GM18867 (cell line): ENCODE data around the gene POFUT2.

ENCODE experiments used
- ATAC-seq: cut with Tn5 transposase; IDR thresholded peaks from one replicate; pipeline ENCODE4 v1.9.1; 2021; ENCODE audit warnings: mild to moderate bottlenecking, moderate library complexity; ENCODE audit not compliant: unreplicated experiment

POFUT2 gene

GRCh38 chr21:45284456-45284741 lies 3.3 kb downstream of the POFUT2 start:
- ATAC-seq: no peak

DNA sequence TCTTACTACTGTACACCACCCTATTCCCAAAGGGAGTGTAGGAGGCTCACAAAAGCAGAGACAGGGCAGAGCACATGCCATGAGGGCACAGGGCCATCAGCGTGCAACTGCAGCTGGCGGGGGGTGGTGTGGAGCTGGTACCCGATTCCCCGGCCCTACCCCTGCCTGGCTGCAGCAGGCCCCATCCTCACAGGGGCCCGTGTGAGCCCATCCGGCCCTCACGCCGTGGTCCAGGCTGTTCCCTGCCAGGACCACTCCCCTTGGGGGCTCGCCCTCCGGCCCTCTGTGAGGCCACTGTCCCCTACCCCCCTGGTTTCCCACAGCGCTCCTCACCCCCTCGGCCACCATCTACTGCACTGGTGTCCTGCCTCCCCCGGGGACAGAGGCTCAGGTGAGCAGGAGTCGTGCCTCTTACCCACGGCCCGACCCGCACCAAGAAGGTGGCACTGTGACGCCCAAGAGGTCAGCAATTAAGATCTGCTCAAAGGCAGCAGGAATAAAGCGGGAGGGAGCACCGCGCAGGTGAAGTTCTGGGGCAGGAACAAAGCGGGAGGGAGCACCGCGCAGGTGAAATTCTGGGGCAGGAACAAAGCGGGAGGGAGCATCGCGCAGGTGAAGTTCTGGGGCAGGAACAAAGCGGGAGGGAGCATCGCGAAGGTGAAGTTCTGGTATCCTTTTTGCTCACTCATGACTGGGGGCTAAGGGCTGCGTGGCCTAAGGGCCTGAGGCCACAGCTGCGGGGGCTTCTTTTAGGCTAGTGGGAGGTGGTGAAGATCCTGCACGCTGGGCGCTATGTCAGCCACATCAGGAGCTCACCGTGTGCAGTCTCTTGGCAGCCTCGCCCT lies 3.9 kb downstream of the POFUT2 start:
- no peak for ATAC-seq

- no peak for ATAC-seq
Observed at GRCh38 chr21:45283035-45283610, 4.6 kb downstream of the POFUT2 start.

- no peak for ATAC-seq
Observed at GRCh38 chr21:45282283-45283034, 5.2 kb downstream of the POFUT2 start.

DNA sequence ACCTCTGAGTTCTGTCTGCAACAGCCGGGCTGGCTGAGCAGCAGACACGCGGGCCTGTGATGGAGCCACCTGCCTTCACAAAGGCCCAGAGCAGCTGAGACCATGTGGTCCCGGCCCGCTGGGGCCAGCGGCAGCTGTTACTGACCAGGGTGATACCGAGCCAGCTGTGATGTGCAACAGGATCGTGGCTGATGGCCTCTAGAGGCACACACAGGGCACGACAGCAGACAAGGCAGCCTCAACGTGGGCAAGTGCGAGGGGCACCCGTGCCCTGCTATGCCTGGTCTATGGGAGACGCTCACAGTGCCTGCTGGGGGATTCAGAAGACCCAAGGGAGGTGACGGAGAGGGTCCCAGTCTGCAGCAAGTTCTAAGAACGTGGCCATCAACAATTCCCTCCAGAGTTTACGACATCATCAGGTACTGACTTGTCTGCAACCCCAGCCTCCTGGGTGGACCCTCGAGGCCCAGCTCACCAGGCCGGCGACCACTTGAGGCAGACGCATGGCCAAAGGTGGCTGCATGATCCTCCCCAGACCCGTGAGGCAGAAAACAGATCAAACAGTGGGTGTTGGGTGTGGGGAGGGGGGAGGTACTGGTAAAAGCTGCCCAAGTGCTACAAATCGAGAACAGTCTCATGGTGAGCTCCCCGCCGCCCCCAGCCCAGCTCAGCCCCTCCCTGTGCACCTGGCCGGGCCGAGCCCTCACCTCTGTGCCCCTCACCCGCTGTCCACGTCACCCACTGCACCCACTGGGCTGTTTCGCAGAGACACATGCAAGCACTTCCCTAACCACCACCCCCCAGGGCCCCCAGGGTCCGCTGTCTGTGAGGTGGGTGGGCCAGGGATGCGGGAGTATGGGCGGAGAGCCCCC lies 6.0 kb downstream of the POFUT2 start:
- no peak for ATAC-seq

DNA sequence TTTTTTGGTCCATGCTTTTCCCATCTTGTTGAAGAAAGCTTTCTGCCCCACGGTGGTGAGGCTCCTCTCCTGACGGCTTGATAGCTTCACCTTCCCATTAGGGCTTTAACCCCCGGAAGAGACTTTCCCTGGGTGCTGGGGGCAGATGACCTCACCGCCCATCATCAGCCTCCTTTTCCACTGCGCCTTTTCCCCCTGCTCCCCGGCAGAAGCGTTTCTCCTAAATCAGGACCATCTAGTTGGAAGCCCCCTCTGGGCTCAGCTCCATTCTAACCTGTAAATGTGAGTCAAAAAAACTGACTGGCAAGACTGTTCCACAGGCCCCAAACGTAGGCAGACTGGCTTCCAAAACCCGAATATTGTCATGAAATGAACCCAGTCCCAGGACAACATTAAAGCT lies 6.7 kb downstream of the POFUT2 start:
- ATAC-seq: no peak

DNA sequence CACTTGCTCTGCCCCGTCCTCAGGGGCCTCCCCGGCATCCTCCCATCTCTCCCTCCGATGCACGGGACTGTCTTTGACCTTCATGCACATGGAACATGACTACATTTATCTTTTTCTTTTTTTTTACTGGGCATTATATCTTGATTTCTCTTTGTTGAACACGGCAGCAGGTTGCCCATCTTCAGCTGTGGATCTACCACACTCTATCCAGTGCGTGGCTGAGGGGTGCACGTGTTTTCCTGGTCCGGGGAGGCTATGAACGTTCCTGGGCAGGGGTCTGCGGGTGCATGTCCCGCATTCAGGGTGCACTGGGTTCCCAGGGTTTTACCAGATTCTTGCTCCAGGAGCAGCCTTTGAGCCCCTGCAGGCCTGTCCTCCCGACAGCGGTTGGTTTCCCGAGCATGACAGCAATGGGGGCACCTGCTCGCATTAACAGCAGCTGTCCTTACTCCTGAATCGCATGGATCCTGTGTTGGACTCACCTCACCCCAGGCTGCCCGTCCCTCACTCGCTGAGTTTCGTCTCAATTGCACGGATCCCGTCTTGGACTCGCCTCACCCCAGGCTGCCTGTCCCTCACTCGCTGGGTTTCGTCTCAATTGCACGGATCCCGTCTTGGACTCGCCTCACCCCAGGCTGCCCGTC lies 7.4 kb downstream of the POFUT2 start:
- no peak for ATAC-seq

DNA sequence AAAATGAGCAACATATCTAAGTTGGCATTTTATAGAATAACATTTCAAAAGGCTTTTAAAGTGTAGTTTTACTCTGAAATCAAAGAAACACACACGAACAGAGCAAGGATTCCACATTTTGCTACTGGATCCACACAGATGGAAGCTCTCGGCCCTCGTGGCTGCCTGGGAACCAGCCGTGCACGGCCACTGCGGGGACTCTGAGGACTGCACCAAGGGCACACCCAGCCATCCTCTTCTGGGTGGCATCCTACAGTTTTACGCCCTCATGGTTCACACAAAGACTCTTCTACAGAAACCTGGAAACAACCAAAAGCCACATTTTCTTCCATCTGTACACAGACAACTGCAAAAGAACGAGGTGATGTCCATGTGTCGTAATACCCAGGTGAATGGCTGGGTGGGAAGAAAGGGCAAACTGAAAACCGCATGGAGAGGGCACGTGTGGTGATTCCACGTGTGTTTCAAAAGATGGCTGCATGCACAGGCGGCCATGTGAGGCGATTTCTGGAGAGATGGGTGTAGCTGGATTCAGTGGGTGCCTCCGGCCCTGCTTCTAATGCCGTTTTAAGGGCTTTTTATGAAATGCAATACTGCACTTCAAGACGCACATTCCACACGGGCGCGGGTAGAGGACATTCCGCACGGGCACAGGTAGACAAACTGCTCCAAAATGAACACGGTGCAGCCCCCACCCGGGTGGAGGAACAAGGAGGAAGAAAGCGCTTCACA lies 8.1 kb downstream of the POFUT2 start:
- ATAC-seq: no peak

DNA sequence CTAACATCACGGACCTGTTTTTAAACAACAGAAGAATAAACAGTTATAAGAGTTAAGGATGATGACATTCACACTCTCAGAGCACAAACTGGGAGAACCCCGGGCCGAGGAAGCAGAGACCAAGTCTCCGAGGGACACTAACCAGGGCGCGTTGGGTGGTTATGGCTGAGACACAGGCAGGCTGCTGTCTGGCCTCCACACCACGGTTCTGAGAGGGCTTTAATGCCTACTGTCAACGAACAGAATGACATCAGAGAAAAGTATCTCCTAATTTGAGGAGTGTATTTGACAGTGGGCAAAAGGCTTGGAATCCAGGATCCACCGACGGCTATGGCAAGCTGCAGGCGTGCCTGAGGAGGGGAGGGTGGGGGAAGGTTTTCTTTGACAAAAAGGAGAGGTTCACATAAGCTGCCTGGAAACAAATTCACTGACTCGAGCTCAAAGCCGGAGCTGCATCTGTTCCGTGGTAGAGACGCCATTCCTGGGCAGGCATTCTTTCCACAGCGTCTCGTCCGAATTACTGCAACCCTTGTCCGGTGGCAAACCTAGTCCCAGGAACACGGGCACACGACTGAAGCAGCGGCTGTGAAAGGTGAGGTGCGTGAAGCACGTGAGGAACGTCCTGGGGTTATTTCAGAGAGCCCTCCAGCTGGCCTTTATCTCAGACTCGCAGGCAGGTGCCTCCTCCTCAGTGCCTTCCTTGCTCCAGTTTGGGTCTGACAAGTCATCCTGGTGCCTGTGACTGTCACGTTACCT lies 9.4 kb downstream of the POFUT2 start:
- ATAC-seq: no peak

DNA sequence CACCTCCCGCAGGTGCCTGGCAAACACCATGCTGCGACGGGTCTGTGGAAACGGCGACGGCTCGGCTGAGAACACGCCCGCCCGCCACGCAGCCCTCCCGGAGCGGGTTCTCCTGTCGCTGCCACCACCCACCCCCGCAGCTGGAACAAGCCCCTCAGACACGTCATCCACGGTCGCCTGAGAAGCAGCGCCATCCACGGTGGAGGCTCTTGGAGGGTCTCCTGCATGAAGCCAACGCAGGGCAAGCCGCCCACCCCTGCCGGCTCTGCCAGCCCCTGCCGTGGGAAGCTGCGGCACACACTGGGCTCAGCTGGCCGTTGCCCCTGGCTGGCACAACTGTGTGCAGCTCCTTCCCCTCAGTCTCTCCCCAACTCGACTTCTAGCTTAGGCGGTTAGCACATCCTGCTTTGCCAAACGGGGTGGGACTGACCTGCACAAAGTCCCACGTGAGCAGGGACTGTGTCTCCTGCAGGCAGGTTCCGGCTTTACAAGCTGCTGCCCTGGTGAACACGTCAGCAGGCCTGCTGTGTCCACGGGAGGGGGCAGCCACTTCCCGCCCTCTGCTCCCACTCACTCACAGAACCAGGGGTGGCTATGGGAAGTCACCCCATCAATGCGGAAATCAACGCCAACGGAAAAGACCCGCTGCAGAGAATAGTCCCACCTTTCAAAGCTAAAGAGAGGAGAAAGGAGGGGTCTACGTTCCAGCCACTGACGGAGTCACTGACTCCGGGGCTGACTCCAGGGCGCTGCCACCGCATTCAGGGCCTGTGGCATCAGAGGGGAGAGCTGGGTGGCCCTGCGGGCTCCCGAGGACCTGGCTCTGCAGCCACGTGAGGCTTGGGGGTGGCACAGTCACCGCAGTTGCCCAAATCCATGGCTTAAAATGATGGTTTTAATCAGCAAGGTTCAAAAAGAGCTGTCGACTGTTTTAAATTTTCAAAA lies 10.3 kb downstream of the POFUT2 start:
- ATAC-seq: no peak

- ATAC-seq: no peak
Observed at GRCh38 chr21:45276596-45276995, 11.1 kb downstream of the POFUT2 start.

- ATAC-seq: no peak
Observed at GRCh38 chr21:45270306-45270821, 17.3 kb downstream of the POFUT2 start.

DNA sequence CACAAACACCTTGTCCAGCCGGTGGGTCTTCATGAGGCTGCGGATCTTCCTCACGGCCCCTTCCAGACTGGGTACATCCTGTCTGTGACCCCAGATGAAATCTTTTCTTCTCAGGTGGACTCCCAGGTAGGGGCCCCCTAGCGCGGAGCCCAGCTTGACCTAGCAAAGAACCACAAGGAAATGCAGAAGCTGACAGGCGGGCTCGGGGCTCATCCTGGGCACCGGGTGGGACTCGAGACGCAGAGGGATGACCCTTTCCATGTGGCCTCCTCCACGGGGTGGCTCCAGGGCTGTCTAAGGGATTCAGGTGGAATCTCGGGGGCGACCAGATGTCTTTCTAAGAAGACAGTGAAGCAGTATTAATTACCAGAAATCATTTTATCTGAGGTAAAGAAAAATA lies 17.8 kb downstream of the POFUT2 start:
- ATAC-seq: no peak

GRCh38 chr21:45267390-45267760 lies 20.3 kb downstream of the POFUT2 start:
- ATAC-seq: no peak

DNA sequence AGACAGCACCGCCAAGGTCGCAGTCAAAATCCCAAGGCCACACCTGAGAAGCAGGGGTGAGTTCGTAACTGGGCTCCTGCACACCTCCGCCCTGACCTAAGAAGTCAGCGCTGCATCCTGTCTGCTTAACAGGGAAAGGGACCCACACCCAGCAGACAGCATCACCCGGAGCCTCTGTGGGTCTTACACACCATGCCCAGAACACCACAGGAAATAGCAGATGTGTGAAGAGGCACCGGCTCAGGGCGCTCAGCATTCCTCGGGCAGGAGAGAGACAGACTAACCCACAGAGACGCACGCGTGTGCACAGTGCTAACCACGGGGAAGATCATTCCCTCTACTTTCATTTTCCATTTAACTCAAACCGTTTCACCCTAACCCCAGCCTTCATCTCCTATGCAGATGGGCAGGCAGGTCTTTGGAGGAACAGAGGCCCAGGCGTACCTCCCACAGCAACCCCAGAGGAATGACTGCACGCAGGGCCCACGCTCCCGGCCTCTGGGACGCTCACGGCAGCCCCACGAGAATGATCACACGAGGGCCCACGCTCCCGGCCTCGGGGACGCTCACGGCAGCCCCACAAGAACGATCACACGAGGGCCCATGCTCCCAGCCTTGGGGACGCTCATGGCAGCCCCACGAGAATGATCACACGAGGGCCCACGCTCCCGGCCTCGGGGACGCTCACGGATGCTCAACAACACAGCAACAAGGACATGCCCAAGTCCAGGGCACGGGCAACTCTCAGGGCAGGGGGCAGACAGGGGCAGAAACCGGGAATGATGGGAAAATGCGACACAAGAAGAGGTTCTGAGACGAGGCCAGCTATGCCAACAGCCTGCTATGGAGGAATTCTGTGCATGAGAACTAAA lies 20.9 kb downstream of the POFUT2 start:
- ATAC-seq: no peak

- no peak for ATAC-seq
Observed at GRCh38 chr21:45265721-45266517, 21.8 kb downstream of the POFUT2 start.
